Measurements from ENCODE around the gene BCL7A.

GRCh38 chr12:122042910-122043309 is 21.2 kb downstream of the BCL7A start:
- TF ChIP-seq POLR2AphosphoS5 (IDR thresholded peaks at IDR 0.05; ENCODE audit: low read depth, low read length) (no peak), REST (IDR thresholded peaks at IDR 0.05; ENCODE audit: insufficient read depth in 1 of 2, low read depth in 2 of 2, low read length in 2 of 2) (no peak), TAF1 (IDR thresholded peaks at IDR 0.05; ENCODE audit: borderline replicate concordance, insufficient read depth, low read length) (no peak), FOXP2 (optimal IDR thresholded peaks at IDR 0.05; ENCODE audit: borderline replicate concordance, extremely low read depth, extremely low read length, insufficient read depth) (no peak)
